IMR-90 (cell line): ENCODE measurements around the gene TESK2. TPM values are rescaled to one million over a fixed set of nuclear protein-coding genes. Genes with fewer than 3 reads are reported as not detected.

Experiments used
- ATAC-seq: fragments of 200-7000 bp; cut with Tn5 transposase; 2 replicates; pipeline ENCODE4 v1.9.1; 2020; ENCODE audit warnings: low read depth, mild to moderate bottlenecking, moderate library complexity
- BruUV-seq: library from RNA; stranded (reverse); fragments of 400-500 nt; replicated peaks from 2 replicates; lab custom pipeline; 2021; lab: Mats Ljungman, UMichigan
- CTCF ChIA-PET: fragments of 300-600 bp; formaldehyde crosslinking; extraction: SDS; loops from one replicate; lab custom pipeline; 2021; ENCODE audit warnings: antibody characterized with exemption; lab: Yijun Ruan, JAX
- POLR2A ChIA-PET: fragments of 300-600 bp; sonication (Branson Sonifier 250); formaldehyde crosslinking; loops from one replicate; lab custom pipeline; 2022; ENCODE audit warnings: antibody characterized with exemption; ENCODE audit not compliant: unreplicated experiment; lab: Charles Lee
- DNase-seq: peaks from one replicate; pipeline ENCODE4 v3.0.0; 2013
- H2AFZ ChIP-seq: replicated peaks from 2 replicates; pipeline ENCODE3; 2013; ENCODE audit warnings: low read length, mild to moderate bottlenecking; ENCODE audit not compliant: poor library complexity
- H2AK5ac ChIP-seq: 2 replicates; pipeline ENCODE4 v1.6.1; 2013; ENCODE audit warnings: low read depth, low read length, inconsistent platforms
- H2AK9ac ChIP-seq: replicated peaks from 2 replicates; pipeline ENCODE3; 2013; ENCODE audit warnings: mild to moderate bottlenecking, low read depth, low read length, moderate library complexity; ENCODE audit not compliant: poor library complexity
- H2BK120ac ChIP-seq: 2 replicates; pipeline ENCODE4 v1.6.1; 2013; ENCODE audit warnings: low read depth, low read length, inconsistent platforms
- H2BK15ac ChIP-seq: 3 replicates; pipeline ENCODE4 v1.6.1; 2013; ENCODE audit warnings: low read depth, low read length, inconsistent platforms
- H2BK20ac ChIP-seq: 2 replicates; pipeline ENCODE4 v1.6.1; 2013; ENCODE audit warnings: low read depth, mild to moderate bottlenecking, inconsistent platforms, low read length, moderate library complexity
- H2BK5ac ChIP-seq: 2 replicates; pipeline ENCODE4 v1.6.1; 2013; ENCODE audit warnings: mild to moderate bottlenecking, low read depth, low read length, inconsistent platforms; ENCODE audit not compliant: poor library complexity, severe bottlenecking
- H3K14ac ChIP-seq: replicated peaks from 2 replicates; pipeline ENCODE4 v1.6.1; 2013; ENCODE audit warnings: low read depth, low read length, inconsistent platforms
- H3K18ac ChIP-seq: 2 replicates; pipeline ENCODE4 v1.6.1; 2013; ENCODE audit warnings: low read depth, low read length, control low read depth
- H3K23ac ChIP-seq: 2 replicates; pipeline ENCODE4 v1.6.1; 2013; ENCODE audit warnings: low read depth, low read length, inconsistent platforms
- H3K27ac ChIP-seq: 2 replicates; pipeline ENCODE4 v1.5.1; 2013; ENCODE audit warnings: mild to moderate bottlenecking, control low read depth, low read length; ENCODE audit not compliant: insufficient read depth
- H3K27me3 ChIP-seq: 2 replicates; pipeline ENCODE4 v1.6.1; 2013; ENCODE audit warnings: low read length; ENCODE audit not compliant: control insufficient read depth, insufficient read depth
- H3K36me3 ChIP-seq: 2 replicates; pipeline ENCODE4 v1.6.1; 2013; ENCODE audit warnings: low read length, mixed read lengths; ENCODE audit not compliant: control insufficient read depth, insufficient read depth
- H3K4ac ChIP-seq: 2 replicates; pipeline ENCODE4 v1.6.1; 2013; ENCODE audit warnings: low read depth, low read length, inconsistent platforms
- H3K4me1 ChIP-seq: 2 replicates; pipeline ENCODE4 v1.6.1; 2013; ENCODE audit warnings: low read length, mixed read lengths; ENCODE audit not compliant: control insufficient read depth, insufficient read depth
- H3K4me2 ChIP-seq: 2 replicates; pipeline ENCODE4 v1.6.1; 2013; ENCODE audit warnings: low read depth, mild to moderate bottlenecking, control low read depth, low read length, moderate library complexity
- H3K4me3 ChIP-seq: 2 replicates; pipeline ENCODE4 v1.5.1; 2013; ENCODE audit warnings: low read depth, mild to moderate bottlenecking, control low read depth, low read length, moderate library complexity; ENCODE audit not compliant: insufficient read depth
- H3K56ac ChIP-seq: 2 replicates; pipeline ENCODE4 v1.6.1; 2013; ENCODE audit warnings: low read length, inconsistent platforms; ENCODE audit not compliant: insufficient read depth; ENCODE audit errors: extremely low read depth
- H3K79me1 ChIP-seq, 2 experiments: 2 replicates each; pipeline ENCODE4 v1.6.1; 2013; ENCODE audit warnings: low read length in 2 of 2, inconsistent platforms in 1 of 2, low read depth in 1 of 2
- H3K9ac ChIP-seq: 2 replicates; pipeline ENCODE4 v1.6.1; 2013; ENCODE audit warnings: low read depth, low read length, control low read depth
- H3K9me1 ChIP-seq: 2 replicates; pipeline ENCODE4 v1.6.1; 2013; ENCODE audit warnings: low read length, inconsistent platforms; ENCODE audit not compliant: insufficient read depth
- H3K9me3 ChIP-seq: 2 replicates; pipeline ENCODE4 v1.6.1; 2013; ENCODE audit warnings: low read length; ENCODE audit not compliant: control insufficient read depth, insufficient read depth
- H4K20me1 ChIP-seq: 2 replicates; pipeline ENCODE4 v1.6.1; 2013; ENCODE audit warnings: low read length, inconsistent platforms; ENCODE audit not compliant: insufficient read depth
- H4K5ac ChIP-seq: 2 replicates; pipeline ENCODE4 v1.6.1; 2013; ENCODE audit warnings: mild to moderate bottlenecking, low read depth, low read length, control low read depth
- H4K8ac ChIP-seq, 2 experiments: 2 replicates each; pipeline ENCODE4 v1.6.1; 2013; ENCODE audit warnings: low read depth in 2 of 2, low read length in 2 of 2, control low read depth in 1 of 2, inconsistent platforms in 1 of 2
- H4K91ac ChIP-seq: 2 replicates; pipeline ENCODE4 v1.6.1; 2013; ENCODE audit warnings: low read depth, low read length, inconsistent platforms; ENCODE audit not compliant: insufficient read depth
- BHLHE40 ChIP-seq: fragments of 150-350 bp; IDR thresholded peaks from 2 replicates; pipeline ENCODE4 v1.6.1; 2016; ENCODE audit warnings: mild to moderate bottlenecking, low read depth, low read length
- CEBPB ChIP-seq: IDR thresholded peaks from 2 replicates; pipeline ENCODE4 v1.6.1; 2012; ENCODE audit warnings: low read depth, low read length, improper control_type of control experiment
- ELK1 ChIP-seq: fragments of 150-350 bp; IDR thresholded peaks from 2 replicates; pipeline ENCODE4 v1.6.1; 2016; ENCODE audit warnings: low read depth, mild to moderate bottlenecking, low read length, moderate library complexity, borderline replicate concordance
- MXI1 ChIP-seq: IDR thresholded peaks from 2 replicates; pipeline ENCODE4 v1.6.1; 2012; ENCODE audit warnings: low read depth, mild to moderate bottlenecking, low read length, moderate library complexity, borderline replicate concordance
- POLR2A ChIP-seq: IDR thresholded peaks from 2 replicates; pipeline ENCODE4 v1.6.1; 2012; ENCODE audit warnings: mild to moderate bottlenecking, low read depth, low read length
- RCOR1 ChIP-seq: IDR thresholded peaks from 2 replicates; pipeline ENCODE4 v1.6.1; 2012; ENCODE audit warnings: mild to moderate bottlenecking, low read length, improper control_type of control experiment; ENCODE audit not compliant: insufficient replicate concordance
- SMC3 ChIP-seq: fragments of 150-350 bp; IDR thresholded peaks from 2 replicates; pipeline ENCODE4 v1.6.1; 2016; ENCODE audit warnings: low read depth, mild to moderate bottlenecking, antibody characterized with exemption, low read length, moderate library complexity
- WGBS, 2 experiments: methylation state at CpG; one replicate each; pipeline versions ENCODE4 v1.1.5 to v1.1.7; 2013; ENCODE audit warnings: missing lambda C conversion rate in 2 of 2; ENCODE audit not compliant: insufficient read length in 1 of 2; ENCODE audit errors: extremely low coverage in 2 of 2; 5-methylcytosine and 5-hydroxymethylcytosine counted together
- dilution Hi-C: fragments of 300-500 bp; cut with HindIII; formaldehyde crosslinking; loops from one replicate; pipeline ENCODE4 v1.14.3; 2018; ENCODE audit warnings: low sequenced_read_pairs; ENCODE audit not compliant: unreplicated experiment
- in situ Hi-C: fragments of 300-500 bp; cut with MboI; formaldehyde crosslinking; loops from 3 replicates; pipeline ENCODE4 v1.14.3; 2019; ENCODE audit warnings: low sequenced_read_pairs, inconsistent platforms, mixed read lengths
- intact Hi-C: fragments of 100-400 bp; cut with micrococcal nuclease; formaldehyde crosslinking; loops from 2 replicates; pipeline ENCODE4 v1.10.0; 2022
- polyA plus RNA-seq, 3 experiments: library from polyadenylated mRNA; depleted of rRNA; stranded (reverse); fragments of >200 nt; gene quantifications; 2 replicates each; pipeline ENCODE4 v1.2.3, GENCODE V29; 2012; ENCODE audit warnings: low replicate concordance in 1 of 3
- total RNA-seq: library from RNA; depleted of rRNA; stranded (reverse); fragments of >200 nt; gene quantifications from 2 replicates; pipeline ENCODE4 v1.2.3, GENCODE V29; 2012

TESK2 gene
- total and polyA plus RNA-seq, 2 of the 4 experiments (the other 2 are of a cell fraction) = 0.90 to 1.3 TPM

- no peak overlapping the region for H3K4ac ChIP-seq
- no peak overlapping the region for H2AK9ac ChIP-seq
- H3K79me1 ChIP-seq = peaks cover 0 to 11% of the 10 kb centered on the region in 2 experiments; a peak in 2 of 4 replicates
- H3K23ac ChIP-seq = no peak overlapping the region
- intact Hi-C loops = loop anchor here (1.0 to 10.0 kb wide), 7 partner anchors 93 to 583 kb away; partner anchors contain the start of genes BTBD19, DYNLT4, PLK3 and RNU5D-1
- no peak for ATAC-seq
- dilution Hi-C loops = no loop called here
- peaks cover 3% of the 10 kb centered on the region; the same call in 1 of the 2 replicates for H3K9me1 ChIP-seq
- H3K18ac ChIP-seq = no peak overlapping the region
- H2BK5ac ChIP-seq = no peak overlapping the region
- H3K36me3 ChIP-seq = no peaks in the 10 kb centered on the region
- no peaks in the 10 kb centered on the region for H3K27me3 ChIP-seq
- H4K8ac ChIP-seq = no peak overlapping the region
- no peak overlapping the region for H2BK20ac ChIP-seq
- no peak overlapping the region for H2BK120ac ChIP-seq
- ChIA-PET CTCF (interaction anchor here (0.7 to 7.2 kb wide), 6 partner anchors 9 to 286 kb away, joined by 3 to 53 read pairs (median 5); no protein-coding TSS in a partner anchor), POLR2A (no interaction called here)
- H3K56ac ChIP-seq = no peak overlapping the region
- H3K9me3 ChIP-seq = no peaks in the 10 kb centered on the region
- H4K20me1 ChIP-seq = no peaks in the 10 kb centered on the region
- no peak overlapping the region for H3K4me2 ChIP-seq
- TF ChIP-seq MXI1 (no peak), ELK1 (no peak), RCOR1 (no peak), POLR2A (no peak), SMC3 (no peak), BHLHE40 (no peak), CEBPB (no peak)
- no CpG with 5 or more reads among the region's 2 CpGs for WGBS, 2 experiments
- no TSS peak for BruUV-seq
- in situ Hi-C loops = loop anchor here (5.0 to 10.0 kb wide), 2 partner anchors 288 to 466 kb away; partner anchors contain the start of genes HECTD3 and UROD
- H3K9ac ChIP-seq = no peak overlapping the region
- no peak overlapping the region for H2BK15ac ChIP-seq
- H3K4me3 ChIP-seq = no peak overlapping the region
- H2AFZ ChIP-seq = no peak overlapping the region
- no peak overlapping the region for H4K5ac ChIP-seq
- H2AK5ac ChIP-seq = no peak overlapping the region
- H4K91ac ChIP-seq = no peak overlapping the region
- H3K27ac ChIP-seq = no peak overlapping the region
- peaks cover 4% of the 10 kb centered on the region; the same call in 1 of the 2 replicates for H3K4me1 ChIP-seq
- no peak for DNase-seq
- no peak overlapping the region for H3K14ac ChIP-seq
Measured at GRCh38 chr1:45300669-45300997, 190.3 kb downstream of the TESK2 start.
